ENCODE measurements around the gene CHST9. TPM values are rescaled to one million over a fixed set of nuclear protein-coding genes. Genes with fewer than 3 reads are reported as not detected.

The CHST9 gene
- total and polyA plus RNA-seq, 4 donors, result 0.42 to 6.4 (median 1.4) TPM

DNA sequence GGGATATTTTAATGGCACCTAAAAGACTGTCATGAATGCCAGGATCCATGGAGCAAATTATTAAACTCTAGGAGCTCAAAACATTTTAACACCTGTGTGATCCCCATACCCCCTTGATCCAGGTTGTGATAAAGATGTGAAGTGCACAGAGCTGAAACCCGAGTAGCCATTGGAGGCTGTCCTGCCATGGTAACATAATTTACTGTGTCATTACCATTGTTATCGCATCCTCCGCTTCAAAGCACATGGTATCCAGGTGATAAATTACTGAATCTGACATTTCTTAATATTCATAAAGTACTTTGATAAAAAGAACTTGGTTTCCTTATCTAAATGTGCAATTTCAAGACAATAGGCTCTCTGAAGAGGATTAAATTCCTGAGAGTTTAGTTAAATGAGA, 109.3 kb downstream of the CHST9 start:
- Histone ChIP-seq H3K9me3 (ENCODE audit: control insufficient read depth in 4 of 4, low read length in 3 of 4) (no peaks in the 10 kb centered on the region), H3K27me3 (ENCODE audit: control insufficient read depth in 4 of 4, insufficient read depth in 4 of 4, low read length in 3 of 4) (no peaks in the 10 kb centered on the region), H3K36me3 (ENCODE audit: control insufficient read depth in 4 of 4, insufficient read depth in 3 of 4, low read depth in 1 of 4, low read length in 3 of 4) (no peaks in the 10 kb centered on the region), H3K9ac (ENCODE audit: low read depth in 1 of 2, low read length in 2 of 2) (no peak overlapping the region), H3K27ac (ENCODE audit: low read depth in 1 of 2, low read length in 2 of 2) (no peak overlapping the region), H3K4me3 (ENCODE audit: low read depth in 1 of 3, low read length in 3 of 3) (no peak overlapping the region), H3K4me1 (ENCODE audit: control insufficient read depth in 4 of 4, insufficient read depth in 4 of 4, low read length in 3 of 4) (no peaks in the 10 kb centered on the region)
- TF ChIP-seq HNF4A (conservative IDR thresholded peaks at IDR 0.05) (no peak), FOXA2 (IDR thresholded peaks at IDR 0.05) (no peak), HNF4G (IDR thresholded peaks at IDR 0.05) (no peak), FOXA1 (IDR thresholded peaks at IDR 0.05) (no peak), JUND (IDR thresholded peaks at IDR 0.05) (no peak), YY1 (IDR thresholded peaks at IDR 0.05) (no peak), RXRA (IDR thresholded peaks at IDR 0.05) (no peak), GABPA (IDR thresholded peaks at IDR 0.05 in 1 of 2, conservative IDR thresholded peaks at IDR 0.05 in 1 of 2) (no peak), SP1 (IDR thresholded peaks at IDR 0.05) (no peak), EGR1 (IDR thresholded peaks at IDR 0.05; ENCODE audit: low read depth in 2 of 2) (no peak), TAF1 (conservative IDR thresholded peaks at IDR 0.05) (no peak), RAD21 (IDR thresholded peaks at IDR 0.05) (no peak), NR2F2 (IDR thresholded peaks at IDR 0.05) (no peak)
- TF ChIP-seq, protein P1, sequence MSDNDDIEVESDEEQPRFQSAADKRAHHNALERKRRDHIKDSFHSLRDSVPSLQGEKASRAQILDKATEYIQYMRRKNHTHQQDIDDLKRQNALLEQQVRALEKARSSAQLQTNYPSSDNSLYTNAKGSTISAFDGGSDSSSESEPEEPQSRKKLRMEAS (IDR thresholded peaks at IDR 0.05), result no peak
- TF ChIP-seq, protein P2, sequence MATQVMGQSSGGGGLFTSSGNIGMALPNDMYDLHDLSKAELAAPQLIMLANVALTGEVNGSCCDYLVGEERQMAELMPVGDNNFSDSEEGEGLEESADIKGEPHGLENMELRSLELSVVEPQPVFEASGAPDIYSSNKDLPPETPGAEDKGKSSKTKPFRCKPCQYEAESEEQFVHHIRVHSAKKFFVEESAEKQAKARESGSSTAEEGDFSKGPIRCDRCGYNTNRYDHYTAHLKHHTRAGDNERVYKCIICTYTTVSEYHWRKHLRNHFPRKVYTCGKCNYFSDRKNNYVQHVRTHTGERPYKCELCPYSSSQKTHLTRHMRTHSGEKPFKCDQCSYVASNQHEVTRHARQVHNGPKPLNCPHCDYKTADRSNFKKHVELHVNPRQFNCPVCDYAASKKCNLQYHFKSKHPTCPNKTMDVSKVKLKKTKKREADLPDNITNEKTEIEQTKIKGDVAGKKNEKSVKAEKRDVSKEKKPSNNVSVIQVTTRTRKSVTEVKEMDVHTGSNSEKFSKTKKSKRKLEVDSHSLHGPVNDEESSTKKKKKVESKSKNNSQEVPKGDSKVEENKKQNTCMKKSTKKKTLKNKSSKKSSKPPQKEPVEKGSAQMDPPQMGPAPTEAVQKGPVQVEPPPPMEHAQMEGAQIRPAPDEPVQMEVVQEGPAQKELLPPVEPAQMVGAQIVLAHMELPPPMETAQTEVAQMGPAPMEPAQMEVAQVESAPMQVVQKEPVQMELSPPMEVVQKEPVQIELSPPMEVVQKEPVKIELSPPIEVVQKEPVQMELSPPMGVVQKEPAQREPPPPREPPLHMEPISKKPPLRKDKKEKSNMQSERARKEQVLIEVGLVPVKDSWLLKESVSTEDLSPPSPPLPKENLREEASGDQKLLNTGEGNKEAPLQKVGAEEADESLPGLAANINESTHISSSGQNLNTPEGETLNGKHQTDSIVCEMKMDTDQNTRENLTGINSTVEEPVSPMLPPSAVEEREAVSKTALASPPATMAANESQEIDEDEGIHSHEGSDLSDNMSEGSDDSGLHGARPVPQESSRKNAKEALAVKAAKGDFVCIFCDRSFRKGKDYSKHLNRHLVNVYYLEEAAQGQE (IDR thresholded peaks at IDR 0.05), result no peak
- TF ChIP-seq, protein P3, sequence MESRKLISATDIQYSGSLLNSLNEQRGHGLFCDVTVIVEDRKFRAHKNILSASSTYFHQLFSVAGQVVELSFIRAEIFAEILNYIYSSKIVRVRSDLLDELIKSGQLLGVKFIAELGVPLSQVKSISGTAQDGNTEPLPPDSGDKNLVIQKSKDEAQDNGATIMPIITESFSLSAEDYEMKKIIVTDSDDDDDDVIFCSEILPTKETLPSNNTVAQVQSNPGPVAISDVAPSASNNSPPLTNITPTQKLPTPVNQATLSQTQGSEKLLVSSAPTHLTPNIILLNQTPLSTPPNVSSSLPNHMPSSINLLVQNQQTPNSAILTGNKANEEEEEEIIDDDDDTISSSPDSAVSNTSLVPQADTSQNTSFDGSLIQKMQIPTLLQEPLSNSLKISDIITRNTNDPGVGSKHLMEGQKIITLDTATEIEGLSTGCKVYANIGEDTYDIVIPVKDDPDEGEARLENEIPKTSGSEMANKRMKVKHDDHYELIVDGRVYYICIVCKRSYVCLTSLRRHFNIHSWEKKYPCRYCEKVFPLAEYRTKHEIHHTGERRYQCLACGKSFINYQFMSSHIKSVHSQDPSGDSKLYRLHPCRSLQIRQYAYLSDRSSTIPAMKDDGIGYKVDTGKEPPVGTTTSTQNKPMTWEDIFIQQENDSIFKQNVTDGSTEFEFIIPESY (IDR thresholded peaks at IDR 0.05), result no peak
- TF ChIP-seq, protein P4, sequence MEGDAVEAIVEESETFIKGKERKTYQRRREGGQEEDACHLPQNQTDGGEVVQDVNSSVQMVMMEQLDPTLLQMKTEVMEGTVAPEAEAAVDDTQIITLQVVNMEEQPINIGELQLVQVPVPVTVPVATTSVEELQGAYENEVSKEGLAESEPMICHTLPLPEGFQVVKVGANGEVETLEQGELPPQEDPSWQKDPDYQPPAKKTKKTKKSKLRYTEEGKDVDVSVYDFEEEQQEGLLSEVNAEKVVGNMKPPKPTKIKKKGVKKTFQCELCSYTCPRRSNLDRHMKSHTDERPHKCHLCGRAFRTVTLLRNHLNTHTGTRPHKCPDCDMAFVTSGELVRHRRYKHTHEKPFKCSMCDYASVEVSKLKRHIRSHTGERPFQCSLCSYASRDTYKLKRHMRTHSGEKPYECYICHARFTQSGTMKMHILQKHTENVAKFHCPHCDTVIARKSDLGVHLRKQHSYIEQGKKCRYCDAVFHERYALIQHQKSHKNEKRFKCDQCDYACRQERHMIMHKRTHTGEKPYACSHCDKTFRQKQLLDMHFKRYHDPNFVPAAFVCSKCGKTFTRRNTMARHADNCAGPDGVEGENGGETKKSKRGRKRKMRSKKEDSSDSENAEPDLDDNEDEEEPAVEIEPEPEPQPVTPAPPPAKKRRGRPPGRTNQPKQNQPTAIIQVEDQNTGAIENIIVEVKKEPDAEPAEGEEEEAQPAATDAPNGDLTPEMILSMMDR (IDR thresholded peaks at IDR 0.05; ENCODE audit: low read depth, low read length, missing input control), result no peak
- TF ChIP-seq, protein P5, sequence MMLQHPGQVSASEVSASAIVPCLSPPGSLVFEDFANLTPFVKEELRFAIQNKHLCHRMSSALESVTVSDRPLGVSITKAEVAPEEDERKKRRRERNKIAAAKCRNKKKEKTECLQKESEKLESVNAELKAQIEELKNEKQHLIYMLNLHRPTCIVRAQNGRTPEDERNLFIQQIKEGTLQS (IDR thresholded peaks at IDR 0.05), result no peak
- no peak for DNase-seq (ENCODE audit: low spot score)
- WGBS, result 85% methylated on average over 3 of the region's 3 CpGs

All from liver (tissue), 9 donors.